ENCODE data around the gene SIPA1L3.

The SIPA1L3 gene

DNA sequence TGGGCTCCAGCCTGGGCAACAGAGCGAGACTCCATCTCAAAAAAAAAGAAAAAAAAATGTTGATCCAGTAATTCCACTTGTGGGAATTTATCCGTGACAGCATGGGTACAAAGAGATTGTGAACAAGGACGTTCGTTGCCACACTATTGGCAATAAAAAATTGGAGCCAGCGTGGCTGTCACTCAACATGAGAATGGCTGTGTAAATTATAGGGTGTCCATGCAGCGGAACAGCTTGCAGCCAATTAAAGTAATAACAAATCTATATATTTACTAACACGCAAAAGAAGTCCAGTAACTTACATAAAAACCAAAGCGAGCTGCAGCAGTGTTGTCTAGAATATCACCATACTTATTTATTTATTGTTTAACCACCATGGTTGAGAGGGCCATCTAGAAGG, 297.7 kb downstream of the SIPA1L3 start:
- 0 out of 2 replicates have a peak, but pooled peaks cover 8% of the 10 kb centered on the region for H3F3A ChIP-seq (ENCODE audit: insufficient read depth)
- no peak overlapping the region for H3K4me3 ChIP-seq (ENCODE audit: insufficient read depth, low read length, poor library complexity, severe bottlenecking)
- H3K9me3 ChIP-seq (ENCODE audit: insufficient read depth, low read length), result no peaks in the 10 kb centered on the region
- TF ChIP-seq EZH2phosphoT487 (conservative IDR thresholded peaks at IDR 0.05; ENCODE audit: low read length), result no peak
- TF ChIP-seq, protein P1, sequence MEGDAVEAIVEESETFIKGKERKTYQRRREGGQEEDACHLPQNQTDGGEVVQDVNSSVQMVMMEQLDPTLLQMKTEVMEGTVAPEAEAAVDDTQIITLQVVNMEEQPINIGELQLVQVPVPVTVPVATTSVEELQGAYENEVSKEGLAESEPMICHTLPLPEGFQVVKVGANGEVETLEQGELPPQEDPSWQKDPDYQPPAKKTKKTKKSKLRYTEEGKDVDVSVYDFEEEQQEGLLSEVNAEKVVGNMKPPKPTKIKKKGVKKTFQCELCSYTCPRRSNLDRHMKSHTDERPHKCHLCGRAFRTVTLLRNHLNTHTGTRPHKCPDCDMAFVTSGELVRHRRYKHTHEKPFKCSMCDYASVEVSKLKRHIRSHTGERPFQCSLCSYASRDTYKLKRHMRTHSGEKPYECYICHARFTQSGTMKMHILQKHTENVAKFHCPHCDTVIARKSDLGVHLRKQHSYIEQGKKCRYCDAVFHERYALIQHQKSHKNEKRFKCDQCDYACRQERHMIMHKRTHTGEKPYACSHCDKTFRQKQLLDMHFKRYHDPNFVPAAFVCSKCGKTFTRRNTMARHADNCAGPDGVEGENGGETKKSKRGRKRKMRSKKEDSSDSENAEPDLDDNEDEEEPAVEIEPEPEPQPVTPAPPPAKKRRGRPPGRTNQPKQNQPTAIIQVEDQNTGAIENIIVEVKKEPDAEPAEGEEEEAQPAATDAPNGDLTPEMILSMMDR (IDR thresholded peaks at IDR 0.05; ENCODE audit: insufficient read depth, low read length, poor library complexity, severe bottlenecking), result no peak
- H4K20me1 ChIP-seq (ENCODE audit: low read depth, low read length), result peaks cover 5% of the 10 kb centered on the region; the same call in 1 of the 2 replicates
- H3K27me3 ChIP-seq (ENCODE audit: low read length), result no peaks in the 10 kb centered on the region
- no peak overlapping the region for H3K4me2 ChIP-seq (ENCODE audit: low read depth, low read length, poor library complexity, severe bottlenecking)
- no peaks in the 10 kb centered on the region for H3K9me2 ChIP-seq (replicated peaks; ENCODE audit: insufficient read depth, low read length)
- H2AFZ ChIP-seq (ENCODE audit: low read depth, low read length, severe bottlenecking), result no peak overlapping the region
- no peaks in the 10 kb centered on the region for H3K79me2 ChIP-seq (ENCODE audit: insufficient read depth, low read length)
- no peak overlapping the region for H3K27ac ChIP-seq (ENCODE audit: low read depth, low read length)
- no peaks in the 10 kb centered on the region for H3K36me3 ChIP-seq (ENCODE audit: low read length)
- no peak overlapping the region for H3K9ac ChIP-seq (ENCODE audit: low read length)

GRCh38 chr19:38206006-38206745, 299.2 kb downstream of the SIPA1L3 start:
- Histone ChIP-seq H3K9ac (ENCODE audit: low read length) (no peak overlapping the region), H3K36me3 (ENCODE audit: low read length) (no peaks in the 10 kb centered on the region), H2AFZ (ENCODE audit: low read depth, low read length, severe bottlenecking) (no peak overlapping the region)

GRCh38 chr19:38206928-38207327, 299.9 kb downstream of the SIPA1L3 start:
- Histone ChIP-seq H4K20me1 (ENCODE audit: low read depth, low read length) (peaks cover 5% of the 10 kb centered on the region; the same call in 1 of the 2 replicates), H3K79me2 (ENCODE audit: insufficient read depth, low read length) (no peaks in the 10 kb centered on the region), H2AFZ (ENCODE audit: low read depth, low read length, severe bottlenecking) (no peak overlapping the region), H3K9me3 (ENCODE audit: insufficient read depth, low read length) (no peaks in the 10 kb centered on the region), H3K27ac (ENCODE audit: low read depth, low read length) (no peak overlapping the region), H3F3A (ENCODE audit: insufficient read depth) (0 out of 2 replicates have a peak, but pooled peaks cover 8% of the 10 kb centered on the region), H3K4me3 (ENCODE audit: insufficient read depth, low read length, poor library complexity, severe bottlenecking) (no peak overlapping the region), H3K36me3 (ENCODE audit: low read length) (no peaks in the 10 kb centered on the region), H3K9me2 (replicated peaks; ENCODE audit: insufficient read depth, low read length) (no peaks in the 10 kb centered on the region), H3K27me3 (ENCODE audit: low read length) (no peaks in the 10 kb centered on the region), H3K9ac (ENCODE audit: low read length) (no peak overlapping the region), H3K4me2 (ENCODE audit: low read depth, low read length, poor library complexity, severe bottlenecking) (no peak overlapping the region)
- TF ChIP-seq, protein P1 (IDR thresholded peaks at IDR 0.05; ENCODE audit: insufficient read depth, low read length, poor library complexity, severe bottlenecking), result no peak
- no peak for TF ChIP-seq EZH2phosphoT487 (conservative IDR thresholded peaks at IDR 0.05; ENCODE audit: low read length)

More at GRCh38 chr19:38206006-38206745, 299.2 kb downstream of the SIPA1L3 start:
- Histone ChIP-seq H3F3A (ENCODE audit: insufficient read depth) (0 out of 2 replicates have a peak, but pooled peaks cover 8% of the 10 kb centered on the region), H3K4me2 (ENCODE audit: low read depth, low read length, poor library complexity, severe bottlenecking) (no peak overlapping the region), H3K4me3 (ENCODE audit: insufficient read depth, low read length, poor library complexity, severe bottlenecking) (no peak overlapping the region), H4K20me1 (ENCODE audit: low read depth, low read length) (peaks cover 5% of the 10 kb centered on the region; the same call in 1 of the 2 replicates), H3K27ac (ENCODE audit: low read depth, low read length) (no peak overlapping the region), H3K79me2 (ENCODE audit: insufficient read depth, low read length) (no peaks in the 10 kb centered on the region), H3K9me2 (replicated peaks; ENCODE audit: insufficient read depth, low read length) (no peaks in the 10 kb centered on the region), H3K9me3 (ENCODE audit: insufficient read depth, low read length) (no peaks in the 10 kb centered on the region), H3K27me3 (ENCODE audit: low read length) (no peaks in the 10 kb centered on the region)
- TF ChIP-seq EZH2phosphoT487 (conservative IDR thresholded peaks at IDR 0.05; ENCODE audit: low read length), result no peak
- TF ChIP-seq, protein P1 (IDR thresholded peaks at IDR 0.05; ENCODE audit: insufficient read depth, low read length, poor library complexity, severe bottlenecking), result no peak

All from SU-DHL-6 (cell line).